K562 (cell line): ENCODE data around the gene FOXN1. TPM values are rescaled to one million over a fixed set of nuclear protein-coding genes. Genes with fewer than 3 reads are reported as not detected.

Experiments used
- ATAC-seq: fragments of 200-7000 bp; cut with Tn5 transposase; 3 replicates; pipeline ENCODE4 v1.9.1; 2020; ENCODE audit warnings: moderate library complexity
- BruUV-seq: library from RNA; stranded (reverse); fragments of 400-500 nt; replicated peaks from 2 replicates; lab custom pipeline; 2021; lab: Mats Ljungman, UMichigan
- CTCF ChIA-PET: fragments of 300-600 bp; formaldehyde crosslinking; extraction: SDS; loops from one replicate; lab custom pipeline; 2021; ENCODE audit warnings: low intra/inter-chr PET ratio; lab: Yijun Ruan, JAX
- POLR2A ChIA-PET: fragments of 300-600, 350-650 bp; sonication (Branson Sonifier 250); formaldehyde crosslinking; extraction: SDS; loops from one replicate; lab custom pipeline; 2021; ENCODE audit warnings: antibody characterized with exemption, inconsistent platforms; lab: Yijun Ruan, JAX
- DNase-seq, 4 experiments: peaks; one replicate each; pipeline versions ENCODE4 v3.0.0 to v3.0.0-alpha.2; 2011 to 2018; ENCODE audit warnings: low spot score in 3 of 4, mixed read lengths in 3 of 4; ENCODE audit errors: extremely low read depth in 1 of 4
- FAIRE-seq: peaks from 2 replicates; lab custom pipeline; 2011; peaks lifted over from hg19 to GRCh38; lab: Jason Lieb, UNC
- H2AFZ ChIP-seq: 2 replicates; pipeline ENCODE4 v1.6.0; 2011; ENCODE audit warnings: low read depth, low read length, control low read depth, inconsistent platforms
- H3K27ac ChIP-seq: fragments of 200-600 bp; 3 replicates; pipeline ENCODE4 v1.8.0; 2011; ENCODE audit warnings: low read depth, mild to moderate bottlenecking, control low read depth, inconsistent platforms, low read length, moderate library complexity, mixed read lengths; ENCODE audit errors: extremely low read depth
- H3K27me3 ChIP-seq, 2 experiments: fragments of 300-600 bp in 1 of 2; 2 replicates in 1 of 2; 3 replicates in 1 of 2; pipeline versions ENCODE4 v1.6.0 to v1.8.0; 2011; ENCODE audit warnings: inconsistent platforms in 2 of 2, low read length in 2 of 2, mild to moderate bottlenecking in 1 of 2, mixed read lengths in 1 of 2, moderate library complexity in 1 of 2; ENCODE audit not compliant: control insufficient read depth in 2 of 2, insufficient read depth in 2 of 2
- H3K36me3 ChIP-seq: fragments of 300-600 bp; 3 replicates; pipeline ENCODE4 v1.8.0; 2011; ENCODE audit warnings: mild to moderate bottlenecking, low read length, inconsistent platforms; ENCODE audit not compliant: control insufficient read depth, insufficient read depth
- H3K4me1 ChIP-seq, 2 experiments: fragments of 200-600 bp in 1 of 2; replicated peaks in 1 of 2; 2 replicates in 1 of 2; 3 replicates in 1 of 2; pipeline versions ENCODE4 v1.5.1 to v1.8.0; 2011; ENCODE audit warnings: inconsistent platforms in 2 of 2, low read length in 2 of 2, mild to moderate bottlenecking in 1 of 2, mixed read lengths in 1 of 2, moderate library complexity in 1 of 2; ENCODE audit not compliant: control insufficient read depth in 2 of 2, insufficient read depth in 2 of 2
- H3K4me2 ChIP-seq: 2 replicates; pipeline ENCODE4 v1.6.1; 2011; ENCODE audit warnings: low read length, control low read depth, inconsistent platforms, mixed read lengths; ENCODE audit not compliant: insufficient read depth
- H3K4me3 ChIP-seq: fragments of 200-600 bp; sonication (generic), shearing (Covaris generic); 2 replicates; pipeline ENCODE4 v1.5.1; 2016; ENCODE audit warnings: control low read depth, inconsistent platforms
- H3K79me2 ChIP-seq: fragments of 200-600 bp; 3 replicates; pipeline ENCODE4 v1.8.0; 2011; ENCODE audit warnings: low read length, inconsistent platforms; ENCODE audit not compliant: control insufficient read depth, insufficient read depth
- H3K9ac ChIP-seq, 2 experiments: 2 replicates each; pipeline versions ENCODE4 v1.6.0 to v1.6.1; 2011; ENCODE audit warnings: low read depth in 2 of 2, low read length in 2 of 2, control low read depth in 1 of 2, inconsistent platforms in 1 of 2, mild to moderate bottlenecking in 1 of 2, mixed read lengths in 1 of 2; ENCODE audit not compliant: insufficient read depth in 1 of 2
- H3K9me1 ChIP-seq: one replicate; pipeline ENCODE4 v1.6.0; 2011; ENCODE audit warnings: inconsistent platforms, mild to moderate bottlenecking, low read length, moderate library complexity; ENCODE audit not compliant: control insufficient read depth, insufficient read depth
- H3K9me3 ChIP-seq: replicated peaks from 2 replicates; pipeline ENCODE4 v1.5.1; 2011; ENCODE audit warnings: low read depth, low read length, inconsistent platforms; ENCODE audit not compliant: control insufficient read depth, insufficient read depth
- H4K20me1 ChIP-seq: replicated peaks from 2 replicates; pipeline ENCODE4 v1.6.1; 2011; ENCODE audit warnings: low read length, inconsistent platforms, mixed read lengths; ENCODE audit not compliant: control insufficient read depth, insufficient read depth
- CGGBP1 ChIP-seq: fragments of 250-450 bp; sonication (Bioruptor Pico); IDR thresholded peaks from 2 replicates; pipeline ENCODE4 v1.9.0; 2021; ENCODE audit warnings: mild to moderate bottlenecking
- CUX1 ChIP-seq: fragments of 200-800 bp; sonication (Bioruptor generic); IDR thresholded peaks from 2 replicates; pipeline ENCODE4 v1.6.1; 2016; ENCODE audit warnings: missing genetic modification characterization, missing compliant biosample characterization
- E2F3 ChIP-seq: fragments of 250-450 bp; sonication (Bioruptor Pico); IDR thresholded peaks from 2 replicates; pipeline ENCODE4 v1.4.0; 2020; ENCODE audit warnings: mild to moderate bottlenecking
- HNRNPUL1 ChIP-seq: fragments of 200-400 bp; formaldehyde crosslinking; IDR thresholded peaks from 2 replicates; pipeline ENCODE4 v1.6.1; 2017; ENCODE audit warnings: low read length
- POLR2AphosphoS5 ChIP-seq: IDR thresholded peaks from 2 replicates; pipeline ENCODE4 v1.6.1; 2011; ENCODE audit warnings: mild to moderate bottlenecking, low read depth, low read length, moderate library complexity; ENCODE audit not compliant: control insufficient read depth, insufficient read depth
- TBL1XR1 ChIP-seq, 2 experiments: IDR thresholded peaks; 2 replicates each; pipeline ENCODE4 v1.6.1; 2012; ENCODE audit warnings: improper control_type of control experiment in 2 of 2, low read length in 2 of 2, mild to moderate bottlenecking in 1 of 2
- ZFP91 ChIP-seq: sonication (generic); formaldehyde crosslinking; IDR thresholded peaks from 2 replicates; pipeline ENCODE4 v1.8.0; 2022; ENCODE audit warnings: mild to moderate bottlenecking, missing genetic modification reagents
- ZNF592 ChIP-seq: fragments of 450-650 bp; IDR thresholded peaks from 2 replicates; pipeline ENCODE4 v1.6.1; 2017; ENCODE audit warnings: antibody characterized with exemption, mild to moderate bottlenecking
- WGBS: fragments of 100-300 bp; shearing (Covaris generic); methylation state at CpG from one replicate; pipeline ENCODE4 v1.1.6; 2016; ENCODE audit warnings: low coverage, mixed read lengths; ENCODE audit not compliant: insufficient coverage; ENCODE audit errors: missing lambda C conversion rate; 5-methylcytosine and 5-hydroxymethylcytosine counted together
- in situ Hi-C: fragments of 300-500 bp; cut with MboI; formaldehyde crosslinking; loops from 4 replicates; pipeline ENCODE4 v1.15.0; 2018; ENCODE audit warnings: inconsistent platforms, mixed read lengths
- intact Hi-C: fragments of 100-400 bp; cut with micrococcal nuclease; formaldehyde crosslinking; loops from 2 replicates; pipeline ENCODE4 v1.14.2; 2022
- polyA plus RNA-seq, 8 experiments: library from polyadenylated mRNA; depleted of rRNA in 4 of 8; stranded (reverse) in 5 of 8; unstranded in 3 of 8; fragments of >200 nt; fragmentation: Nextera tagmentation in 2 of 8; fragmentation: Illumina TruSeq in 1 of 8; extraction: Ambion mirVana in 2 of 8; extraction: Trizol in 1 of 8; gene quantifications; 2 replicates each; pipeline versions ENCODE4 v1.2.1 to v1.2.3, GENCODE V29; 2011 to 2014; ENCODE audit warnings: inconsistent platforms in 1 of 8, missing spikeins in 1 of 8
- total RNA-seq, 7 experiments: library from RNA; depleted of rRNA in 6 of 7; stranded (reverse); fragments of >200 nt in 6 of 7; fragmentation: Illumina TruSeq in 2 of 7; extraction: Trizol in 2 of 7; gene quantifications; 2 replicates each; pipeline versions ENCODE4 v1.2.1 to v1.2.3, GENCODE V29; 2011 to 2021; ENCODE audit warnings: low replicate concordance in 1 of 7

FOXN1 gene
- total and polyA plus RNA-seq, 9 of the 15 experiments (the other 6 are each of a cell fraction or from before 2014, with no cell fraction given): not detected

- Histone ChIP-seq H3K27me3 (no peaks in the 10 kb centered on the region), H3K36me3 (peaks cover 80% of the 10 kb centered on the region), H3K27ac (peak overlapping the region; percentile 91; the same call in 2 of the 3 replicates), H3K4me3 (no peak overlapping the region), H3K9me1 (peaks cover 18% of the 10 kb centered on the region), H2AFZ (no peak overlapping the region), H4K20me1 (0 out of 2 replicates have a peak, but pooled peaks cover 10% of the 10 kb centered on the region), H3K4me1 (peaks cover 20 to 24% of the 10 kb centered on the region in 2 experiments), H3K9ac (peak overlapping the region in 1 of 2 experiments; percentile 33; a peak in 1 of 4 replicates), H3K79me2 (peaks cover 23% of the 10 kb centered on the region), H3K4me2 (no peak overlapping the region), H3K9me3 (no peaks in the 10 kb centered on the region)
- FAIRE-seq (no peak), DNase-seq (no peak), ATAC-seq (no peak)
- ChIA-PET CTCF (no interaction called here), POLR2A (interaction anchor here (0.6 to 16.7 kb wide), 10 partner anchors 8 to 1591 kb away, joined by 3 to 274 read pairs (median 3); partner anchors contain the start of genes FLOT2, SPAG5 and UNC119)
- WGBS: 87% methylated on average over 8 of the region's 8 CpGs
- intact Hi-C loops (no loop called here), in situ Hi-C loops (loop anchor here (5.0 kb wide), 1 partner anchor 359 kb away; no protein-coding TSS in a partner anchor)
- BruUV-seq: no TSS peak
- no peak for TF ChIP-seq ZNF592
- no peak for TF ChIP-seq POLR2AphosphoS5
- no peak for TF ChIP-seq CUX1 (CRISPR knock-in tag)
- TF ChIP-seq E2F3 (CRISPR knock-in tag): no peak
- TF ChIP-seq TBL1XR1 (IDR thresholded peaks at IDR 0.05; ENCODE audit: low read length in 2 of 2): no peak
- no peak for TF ChIP-seq ZFP91
- TF ChIP-seq HNRNPUL1: no peak
- TF ChIP-seq CGGBP1: no peak
Measured at GRCh38 chr17:28578246-28579195, 72.4 kb downstream of the FOXN1 start.
